HCT116 (cell line): Measurements from ENCODE around the gene ZFHX3. TPM values are rescaled to one million over a fixed set of nuclear protein-coding genes. Genes with fewer than 3 reads are reported as not detected.

Source experiments
- ATAC-seq: fragments of 200-7000 bp; cut with Tn5 transposase; 2 replicates; pipeline ENCODE4 v1.9.1; 2020; ENCODE audit warnings: mild to moderate bottlenecking, moderate library complexity
- BruUV-seq: library from RNA; stranded (reverse); fragments of 400-500 nt; replicated peaks from 2 replicates; lab custom pipeline; 2021; lab: Mats Ljungman, UMichigan
- CTCF ChIA-PET: fragments of 300-600 bp; sonication (Branson Sonifier 250); formaldehyde crosslinking; loops from one replicate; lab custom pipeline; 2021; ENCODE audit warnings: antibody characterized with exemption; lab: Charles Lee
- POLR2A ChIA-PET: fragments of 300-600, 350-600 bp; sonication (Branson Sonifier 250); formaldehyde crosslinking; loops from one replicate; lab custom pipeline; 2021; ENCODE audit warnings: antibody characterized with exemption; lab: Charles Lee
- RAD21 ChIA-PET, 2 experiments: fragments of 300-600 bp; sonication (Branson Sonifier 250); formaldehyde crosslinking; loops; one replicate each; lab custom pipeline; 2023; ENCODE audit warnings: low total read pairs in 2 of 2; ENCODE audit not compliant: uncharacterized antibody in 2 of 2, unreplicated experiment in 2 of 2, low non-redundant PET in 1 of 2; lab: Charles Lee
- DNase-seq: peaks from one replicate; pipeline ENCODE4 v3.0.0-alpha.2; 2010; ENCODE audit warnings: low read depth, low spot score
- H2AFZ ChIP-seq: fragments of 200-600 bp; shearing (Covaris generic), sonication (generic); 2 replicates; pipeline ENCODE4 v1.6.1; 2017; ENCODE audit warnings: low read depth, mixed run types, mixed read lengths, antibody characterized with exemption, low read length; ENCODE audit not compliant: poor library complexity, severe bottlenecking
- H3K27ac ChIP-seq: 2 replicates; pipeline ENCODE4 v1.5.1; 2012; ENCODE audit warnings: low read depth, low read length
- H3K27me3 ChIP-seq: fragments of 200-600 bp; sonication (generic); 2 replicates; pipeline ENCODE4 v1.6.1; 2016; ENCODE audit warnings: mixed run types, low read length, mixed read lengths; ENCODE audit not compliant: insufficient read depth
- H3K36me3 ChIP-seq, 2 experiments: fragments of 200-500 bp in 1 of 2; fragments of 200-600 bp in 1 of 2; sonication (Bioruptor generic) in 1 of 2; sonication (generic) in 1 of 2; 2 replicates each; pipeline versions ENCODE4 v1.5.1 to v1.6.1; 2014 to 2016; ENCODE audit warnings: low read length in 2 of 2, inconsistent platforms in 1 of 2, mixed read lengths in 1 of 2, mixed run types in 1 of 2; ENCODE audit not compliant: insufficient read depth in 2 of 2, control insufficient read depth in 1 of 2
- H3K4me1 ChIP-seq, 2 experiments: fragments of 200-600 bp in 1 of 2; sonication (generic) in 1 of 2; 2 replicates each; pipeline versions ENCODE4 v1.5.1 to v1.6.1; 2012 to 2017; ENCODE audit warnings: low read length in 2 of 2, inconsistent platforms in 1 of 2, mild to moderate bottlenecking in 1 of 2, mixed read lengths in 1 of 2, mixed run types in 1 of 2, moderate library complexity in 1 of 2; ENCODE audit not compliant: insufficient read depth in 2 of 2, control insufficient read depth in 1 of 2
- H3K4me2 ChIP-seq: fragments of 200-600 bp; sonication (generic); 2 replicates; pipeline ENCODE4 v1.6.1; 2017; ENCODE audit warnings: mixed run types, low read length, mixed read lengths
- H3K4me3 ChIP-seq, 2 experiments: fragments of 200-600 bp in 1 of 2; sonication (generic) in 1 of 2; replicated peaks in 1 of 2; 2 replicates each; pipeline ENCODE4 v1.5.1; 2011 to 2016; ENCODE audit warnings: low read length in 2 of 2, control low read depth in 1 of 2, low read depth in 1 of 2, mild to moderate bottlenecking in 1 of 2, mixed read lengths in 1 of 2, mixed run types in 1 of 2
- H3K79me2 ChIP-seq: fragments of 200-600 bp; sonication (generic); 2 replicates; pipeline ENCODE4 v1.6.1; 2017; ENCODE audit warnings: mild to moderate bottlenecking, mixed run types, low read length, moderate library complexity, mixed read lengths; ENCODE audit not compliant: insufficient read depth
- H3K9ac ChIP-seq: fragments of 200-600 bp; sonication (generic); 2 replicates; pipeline ENCODE4 v1.6.1; 2016; ENCODE audit warnings: low read length, mixed read lengths
- H3K9me2 ChIP-seq: fragments of 200-600 bp; sonication (generic), shearing (Covaris generic); 2 replicates; pipeline ENCODE4 v1.6.1; 2017; ENCODE audit warnings: mixed run types, mild to moderate bottlenecking, moderate library complexity; ENCODE audit not compliant: insufficient read depth
- H3K9me3 ChIP-seq, 2 experiments: fragments of 200-500 bp in 1 of 2; fragments of 200-600 bp in 1 of 2; sonication (Bioruptor generic) in 1 of 2; sonication (generic) in 1 of 2; 2 replicates each; pipeline ENCODE4 v1.6.1; 2014 to 2017; ENCODE audit warnings: low read length in 2 of 2, mixed read lengths in 2 of 2, inconsistent platforms in 1 of 2, low read depth in 1 of 2, mild to moderate bottlenecking in 1 of 2, mixed run types in 1 of 2, moderate library complexity in 1 of 2; ENCODE audit not compliant: control insufficient read depth in 1 of 2, insufficient read depth in 1 of 2
- H4K20me1 ChIP-seq: fragments of 200-600 bp; sonication (generic), shearing (Covaris generic); 2 replicates; pipeline ENCODE4 v1.6.1; 2017; ENCODE audit warnings: mixed run types, mild to moderate bottlenecking, moderate library complexity; ENCODE audit not compliant: insufficient read depth
- CTCF ChIP-seq, 3 experiments: fragments of 200-600 bp in 1 of 3; sonication (generic) in 1 of 3; IDR thresholded peaks in 2 of 3; conservative IDR thresholded peaks in 1 of 3; 2 replicates each; pipeline ENCODE4 v1.5.1; 2012 to 2017; ENCODE audit warnings: low read depth in 2 of 3, low read length in 2 of 3, antibody characterized with exemption in 1 of 3, borderline replicate concordance in 1 of 3, control low read depth in 1 of 3, mild to moderate bottlenecking in 1 of 3, mixed read lengths in 1 of 3, mixed run types in 1 of 3, moderate library complexity in 1 of 3; ENCODE audit not compliant: insufficient read depth in 1 of 3
- EGR1 ChIP-seq: IDR thresholded peaks from 2 replicates; pipeline ENCODE4 v1.6.1; 2012; ENCODE audit warnings: low read depth
- EZH2phosphoT487 ChIP-seq: fragments of 200-600 bp; IDR thresholded peaks from 2 replicates; pipeline ENCODE4 v1.6.1; 2018; ENCODE audit warnings: antibody characterized with exemption, borderline replicate concordance
- FOSL1 ChIP-seq: IDR thresholded peaks from 2 replicates; pipeline ENCODE4 v1.6.1; 2012; ENCODE audit warnings: low read depth
- JUND ChIP-seq: IDR thresholded peaks from 2 replicates; pipeline ENCODE4 v1.6.1; 2012
- POLR2A ChIP-seq: IDR thresholded peaks from 2 replicates; pipeline ENCODE4 v1.7.0; 2011; ENCODE audit warnings: borderline replicate concordance; ENCODE audit not compliant: insufficient read depth, insufficient read length; ENCODE audit errors: extremely low read depth
- intact Hi-C: fragments of 100-400 bp; cut with micrococcal nuclease; formaldehyde crosslinking; loops from 2 replicates; pipeline ENCODE4 v1.10.0; 2022
- total RNA-seq: library from RNA; stranded (reverse); gene quantifications from one replicate; pipeline ENCODE4 v1.2.1, GENCODE V29; 2021; ENCODE audit not compliant: unreplicated experiment
- TF ChIP-seq, protein P1 (sequence below): IDR thresholded peaks from 2 replicates; pipeline ENCODE4 v1.6.1; 2012

The ZFHX3 gene
- total RNA-seq, 1 experiment from 2014 or later = 6.3 TPM

- H3K79me2 ChIP-seq = no peaks in the 10 kb centered on the region
- POLR2A ChIA-PET = no interaction called here
Measured at GRCh38 chr16:72858665-72859493, 189.0 kb downstream of the ZFHX3 start.

More at GRCh38 chr16:72858665-72859493, 189.0 kb downstream of the ZFHX3 start:
- Histone ChIP-seq H3K36me3 (no peaks in the 10 kb centered on the region), H3K27ac (no peak overlapping the region), H3K9me2 (no peaks in the 10 kb centered on the region), H3K4me3 (no peak overlapping the region), H3K9ac (no peak overlapping the region), H3K9me3 (no peaks in the 10 kb centered on the region), H2AFZ (no peak overlapping the region), H3K27me3 (no peaks in the 10 kb centered on the region), H3K4me1 (peaks cover 0 to 4% of the 10 kb centered on the region in 2 experiments; a peak in 1 of 4 replicates), H3K4me2 (no peak overlapping the region), H4K20me1 (0 out of 2 replicates have a peak, but pooled peaks cover 3% of the 10 kb centered on the region)
- no peak for ATAC-seq
- DNase-seq = no peak
- intact Hi-C loops = no loop called here
- BruUV-seq = no TSS peak
- TF ChIP-seq CTCF (IDR thresholded peaks at IDR 0.05 in 2 of 3, conservative IDR thresholded peaks at IDR 0.05 in 1 of 3; ENCODE audit: borderline replicate concordance in 1 of 3, insufficient read depth in 1 of 3, low read depth in 2 of 3, low read length in 2 of 3) (no peak), FOSL1 (no peak), EZH2phosphoT487 (no peak), JUND (no peak), POLR2A (no peak), EGR1 (no peak)
- TF ChIP-seq, protein P1, sequence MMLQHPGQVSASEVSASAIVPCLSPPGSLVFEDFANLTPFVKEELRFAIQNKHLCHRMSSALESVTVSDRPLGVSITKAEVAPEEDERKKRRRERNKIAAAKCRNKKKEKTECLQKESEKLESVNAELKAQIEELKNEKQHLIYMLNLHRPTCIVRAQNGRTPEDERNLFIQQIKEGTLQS = no peak
- RAD21 ChIA-PET = no interaction called here
- CTCF ChIA-PET = interaction anchor here (1.9 kb wide), 1 partner anchor 27 kb away, joined by 4 read pairs; no protein-coding TSS in a partner anchor
